ENCODE measurements around the gene HOXD9. TPM values are rescaled to one million over a fixed set of nuclear protein-coding genes. Genes with fewer than 3 reads are reported as not detected.

Gene HOXD9
- total and polyA plus RNA-seq, 2 of the 8 experiments (the other 6 are each of a cell fraction or from before 2014, with no cell fraction given) = not detected

- no peak overlapping the region for H4K91ac ChIP-seq (replicated peaks; ENCODE audit: insufficient read length, low read length)
- FAIRE-seq (no peak), DNase-seq (ENCODE audit: low read depth in 1 of 2, low spot score in 2 of 2) (no peak)
- no peak overlapping the region for H3K14ac ChIP-seq (ENCODE audit: insufficient read length)
- H4K8ac ChIP-seq (ENCODE audit: extremely low read depth, insufficient read depth, low read length) = no peak overlapping the region
- H3K4me3 ChIP-seq (ENCODE audit: extremely low read depth in 1 of 4, insufficient read depth in 2 of 4, low read depth in 3 of 4, low read length in 4 of 4) = no peak overlapping the region
- H3K18ac ChIP-seq (ENCODE audit: extremely low read depth, low read length) = no peak overlapping the region
- H2AK5ac ChIP-seq (ENCODE audit: low read depth, low read length) = no peak overlapping the region
- H3K23ac ChIP-seq (ENCODE audit: insufficient read length) = no peak overlapping the region
- no peak overlapping the region for H3K4ac ChIP-seq (replicated peaks; ENCODE audit: insufficient read length, low read depth, low read length)
- H3K79me1 ChIP-seq (ENCODE audit: low read depth, low read length) = no peaks in the 10 kb centered on the region
- no peaks in the 10 kb centered on the region; a peak in 1 of 8 replicates for H3K36me3 ChIP-seq (ENCODE audit: control insufficient read depth in 2 of 4, insufficient read depth in 4 of 4, low read length in 3 of 4)
- H3K79me2 ChIP-seq (ENCODE audit: control insufficient read depth in 1 of 2, insufficient read depth in 2 of 2, low read length in 2 of 2) = no peaks in the 10 kb centered on the region
- no peak overlapping the region for H2AFZ ChIP-seq (ENCODE audit: low read length)
- no peak overlapping the region for H2BK15ac ChIP-seq (ENCODE audit: low read length)
- no peak overlapping the region for H3K9ac ChIP-seq (replicated peaks in 1 of 4; ENCODE audit: extremely low read depth in 1 of 4, low read depth in 3 of 4, low read length in 3 of 4)
- no peak overlapping the region for H2BK12ac ChIP-seq (ENCODE audit: low read depth, low read length)
- no peak overlapping the region for H2BK20ac ChIP-seq (ENCODE audit: low read length)
- H3K27ac ChIP-seq (ENCODE audit: low read depth, low read length) = no peak overlapping the region
- peaks cover 9% of the 10 kb centered on the region; the same call in 1 of the 2 replicates for H3K23me2 ChIP-seq (ENCODE audit: low read depth, low read length)
- no peak overlapping the region for H2BK120ac ChIP-seq (replicated peaks; ENCODE audit: low read depth, low read length)
- H2BK5ac ChIP-seq (ENCODE audit: low read depth, low read length) = no peak overlapping the region
- H3K27me3 ChIP-seq (replicated peaks in 1 of 4; ENCODE audit: control insufficient read depth in 3 of 4, extremely low read depth in 1 of 4, insufficient read depth in 3 of 4, low read length in 3 of 4) = peaks cover 94 to 100% (median 99%) of the 10 kb centered on the region in 4 experiments
- ChIA-PET POLR2A (ENCODE audit: partially characterized antibody) (interaction anchor here (1.3 kb wide), 1 partner anchor 16 kb away, joined by 3 read pairs; no protein-coding TSS in a partner anchor), CTCF (ENCODE audit: partially characterized antibody) (interaction anchor here (0.9 to 7.5 kb wide), 16 partner anchors 12 to 469 kb away, joined by 3 to 60 read pairs (median 4); partner anchors contain the start of genes HOXD1, HOXD4 and HOXD9)
- H4K20me1 ChIP-seq (replicated peaks in 1 of 2; ENCODE audit: control insufficient read depth in 1 of 2, insufficient read depth in 2 of 2, low read length in 2 of 2) = peaks cover 3 to 39% of the 10 kb centered on the region in 2 experiments
- no peaks in the 10 kb centered on the region for H3K9me3 ChIP-seq (ENCODE audit: insufficient read depth in 2 of 2, low read depth in 1 of 2, low read length in 1 of 2)
- no peak overlapping the region for H4K5ac ChIP-seq (ENCODE audit: insufficient read length, low read depth, low read length)
- H3K4me1 ChIP-seq (replicated peaks in 1 of 4; ENCODE audit: control insufficient read depth in 3 of 4, insufficient read depth in 4 of 4, low read length in 3 of 4) = peaks cover 3 to 28% (median 16%) of the 10 kb centered on the region in 4 experiments
- 37% methylated on average over 7 of the region's 7 CpGs; no CpG with 5 or more reads in 1 of the 2 experiments for WGBS, 2 experiments (ENCODE audit: extremely low coverage in 1 of 2, insufficient coverage in 1 of 2, insufficient read length in 1 of 2, insufficient replicate concordance in 2 of 2, low coverage in 1 of 2, low lambda C conversion rate in 2 of 2, missing lambda C conversion rate in 1 of 2)
- no peak overlapping the region for H3K56ac ChIP-seq (replicated peaks; ENCODE audit: insufficient read length, low read depth, low read length)
- H3K4me2 ChIP-seq (ENCODE audit: insufficient read depth in 1 of 2, low read depth in 2 of 2, low read length in 2 of 2) = peak overlapping the region in 1 of 2 experiments; percentile 69; a peak in 1 of 4 replicates
- TF ChIP-seq RFX5 (IDR thresholded peaks at IDR 0.05; ENCODE audit: borderline replicate concordance, low read depth, low read length) = no peak
- no peak for TF ChIP-seq FOSL1 (IDR thresholded peaks at IDR 0.05; ENCODE audit: insufficient read depth, low read depth, low read length)
These were observed 51.3 kb downstream of the HOXD9 start for GRCh38 chr2:176173567-176174381.
